Neural progenitor cell (in vitro differentiated cells): Measurements from ENCODE around the gene PAM.

Experiments used
- CTCF ChIP-seq: fragments of 200-600 bp; sonication (generic); IDR thresholded peaks from 2 replicates; pipeline ENCODE4 v1.5.1; 2017; ENCODE audit warnings: antibody characterized with exemption, mild to moderate bottlenecking
- EZH2phosphoT487 ChIP-seq: fragments of 200-600 bp; sonication (generic); IDR thresholded peaks from 2 replicates; pipeline ENCODE4 v1.6.1; 2017; ENCODE audit warnings: antibody characterized with exemption

- no peak for TF ChIP-seq EZH2phosphoT487
- TF ChIP-seq CTCF, result no peak
Observed at GRCh38 chr5:102991802-102992201, 236.7 kb downstream of the PAM start.
